WTC11 (cell line): Measurements from ENCODE around the gene AMER1. TPM values are rescaled to one million over a fixed set of nuclear protein-coding genes. Genes with fewer than 3 reads are reported as not detected.
"Not testable (repeated sequence)": the region's sequence is repeated elsewhere in the genome, so short reads cannot be mapped to it uniquely, and the experiment has no call there.

Experiments
- ATAC-seq: fragments of 200-7000 bp; cut with Tn5 transposase; 2 replicates; pipeline ENCODE4 v1.10.0; 2021; ENCODE audit warnings: mild to moderate bottlenecking, moderate library complexity
- CTCF ChIA-PET: fragments of 300-600 bp; sonication (Branson Sonifier 250); formaldehyde crosslinking; loops from one replicate; lab custom pipeline; 2021; ENCODE audit warnings: antibody characterized with exemption; lab: Charles Lee
- POLR2A ChIA-PET: fragments of 350-600 bp; sonication (Branson Sonifier 250); formaldehyde crosslinking; loops from one replicate; lab custom pipeline; 2021; ENCODE audit warnings: antibody characterized with exemption; lab: Charles Lee
- DNase-seq: peaks from one replicate; pipeline ENCODE4 v3.0.0; 2021; ENCODE audit warnings: low spot score
- H3K27ac Mint-ChIP-seq: 2 replicates; pipeline ENCODE4 v1.8.0; 2021; ENCODE audit warnings: mixed read lengths
- H3K27me3 Mint-ChIP-seq: 2 replicates; pipeline ENCODE4 v1.8.0; 2021; ENCODE audit warnings: low read depth, mild to moderate bottlenecking, moderate library complexity, mixed read lengths
- H3K36me3 Mint-ChIP-seq: 2 replicates; pipeline ENCODE4 v1.8.0; 2021; ENCODE audit warnings: mixed read lengths
- H3K4me1 Mint-ChIP-seq: 2 replicates; pipeline ENCODE4 v1.8.0; 2022; ENCODE audit warnings: mixed read lengths
- H3K4me3 Mint-ChIP-seq: 2 replicates; pipeline ENCODE4 v1.8.0; 2021; ENCODE audit warnings: mild to moderate bottlenecking, moderate library complexity, mixed read lengths
- H3K9me3 Mint-ChIP-seq: 2 replicates; pipeline ENCODE4 v1.8.0; 2021; ENCODE audit warnings: mixed read lengths
- ATF2 ChIP-seq: sonication (generic); formaldehyde crosslinking; IDR thresholded peaks from 2 replicates; pipeline ENCODE4 v1.8.1; 2022; ENCODE audit warnings: low read depth, missing genetic modification reagents, borderline replicate concordance
- ETV6 ChIP-seq: sonication (generic); formaldehyde crosslinking; IDR thresholded peaks from 2 replicates; pipeline ENCODE4 v1.8.1; 2022; ENCODE audit warnings: mild to moderate bottlenecking, missing genetic modification reagents
- FOXK1 ChIP-seq: sonication (generic); formaldehyde crosslinking; IDR thresholded peaks from 2 replicates; pipeline ENCODE4 v1.8.0; 2022; ENCODE audit warnings: mild to moderate bottlenecking, moderate library complexity, missing genetic modification reagents
- MAX ChIP-seq: sonication (generic); formaldehyde crosslinking; IDR thresholded peaks from 2 replicates; pipeline ENCODE4 v1.8.0; 2022; ENCODE audit warnings: mild to moderate bottlenecking, missing genetic modification reagents
- NFATC4 ChIP-seq: fragments of 250-450 bp; sonication (Bioruptor Pico); IDR thresholded peaks from 2 replicates; pipeline ENCODE4 v1.9.0; 2021; ENCODE audit warnings: mild to moderate bottlenecking
- NFE2L1 ChIP-seq: sonication (generic); formaldehyde crosslinking; IDR thresholded peaks from 2 replicates; pipeline ENCODE4 v1.8.1; 2023; ENCODE audit warnings: missing genetic modification reagents
- PRRX2 ChIP-seq: fragments of 250-450 bp; sonication (Bioruptor Pico); IDR thresholded peaks from 2 replicates; pipeline ENCODE4 v1.8.0; 2021; ENCODE audit warnings: mild to moderate bottlenecking
- RELA ChIP-seq: sonication (generic); formaldehyde crosslinking; IDR thresholded peaks from 2 replicates; pipeline ENCODE4 v1.8.1; 2022; ENCODE audit warnings: missing genetic modification reagents, mild to moderate bottlenecking, borderline replicate concordance
- RORB ChIP-seq: fragments of 250-450 bp; sonication (Bioruptor Pico); IDR thresholded peaks from 2 replicates; pipeline ENCODE4 v1.9.0; 2021; ENCODE audit warnings: mild to moderate bottlenecking
- SOX15 ChIP-seq: fragments of 250-450 bp; sonication (Bioruptor Pico); IDR thresholded peaks from 2 replicates; pipeline ENCODE4 v1.9.0; 2021; ENCODE audit warnings: mild to moderate bottlenecking
- STAT6 ChIP-seq: sonication (generic); formaldehyde crosslinking; conservative IDR thresholded peaks from 2 replicates; pipeline ENCODE4 v1.8.1; 2023; ENCODE audit warnings: mild to moderate bottlenecking, low read depth, missing genetic modification reagents, moderate library complexity
- TCF7 ChIP-seq: sonication (generic); formaldehyde crosslinking; IDR thresholded peaks from 2 replicates; pipeline ENCODE4 v1.8.0; 2022; ENCODE audit warnings: mild to moderate bottlenecking, low read depth, missing genetic modification reagents, moderate library complexity
- TP53 ChIP-seq: sonication (generic); formaldehyde crosslinking; IDR thresholded peaks from 2 replicates; pipeline ENCODE4 v1.8.1; 2023; ENCODE audit warnings: mild to moderate bottlenecking, missing genetic modification reagents
- USF2 ChIP-seq: sonication (generic); formaldehyde crosslinking; IDR thresholded peaks from 2 replicates; pipeline ENCODE4 v1.8.1; 2023; ENCODE audit warnings: mild to moderate bottlenecking, missing genetic modification reagents, moderate library complexity
- ZNF232 ChIP-seq: sonication (generic); formaldehyde crosslinking; IDR thresholded peaks from 2 replicates; pipeline ENCODE4 v1.8.0; 2022; ENCODE audit warnings: mild to moderate bottlenecking, missing genetic modification reagents
- ZNF396 ChIP-seq: fragments of 250-450 bp; sonication (Bioruptor Pico); IDR thresholded peaks from 2 replicates; pipeline ENCODE4 v1.8.0; 2021; ENCODE audit warnings: mild to moderate bottlenecking, moderate library complexity, borderline replicate concordance
- ZNF423 ChIP-seq: fragments of 250-450 bp; sonication (Bioruptor Pico); IDR thresholded peaks from 2 replicates; pipeline ENCODE4 v2.1.2; 2022; ENCODE audit warnings: mild to moderate bottlenecking, moderate library complexity
- total RNA-seq: library from RNA; stranded (reverse); gene quantifications from 3 replicates; pipeline ENCODE4 v1.2.3, GENCODE V29; 2021
- TF ChIP-seq, protein P1 (sequence below): fragments of 250-450 bp; sonication (Bioruptor Pico); IDR thresholded peaks from 2 replicates; pipeline ENCODE4 v1.9.0; 2021; ENCODE audit warnings: mild to moderate bottlenecking
- TF ChIP-seq, protein P2 (sequence below): fragments of 250-450 bp; sonication (Bioruptor Pico); IDR thresholded peaks from 2 replicates; pipeline ENCODE4 v1.9.0; 2021; ENCODE audit warnings: mild to moderate bottlenecking, borderline replicate concordance
- TF ChIP-seq, protein P3 (sequence below): sonication (generic); formaldehyde crosslinking; conservative IDR thresholded peaks from 2 replicates; pipeline ENCODE4 v1.8.1; 2022; ENCODE audit warnings: mild to moderate bottlenecking, missing genetic modification reagents

Gene AMER1
- total RNA-seq, 1 experiment from 2014 or later = 9.9 TPM

- TF ChIP-seq, protein P1, sequence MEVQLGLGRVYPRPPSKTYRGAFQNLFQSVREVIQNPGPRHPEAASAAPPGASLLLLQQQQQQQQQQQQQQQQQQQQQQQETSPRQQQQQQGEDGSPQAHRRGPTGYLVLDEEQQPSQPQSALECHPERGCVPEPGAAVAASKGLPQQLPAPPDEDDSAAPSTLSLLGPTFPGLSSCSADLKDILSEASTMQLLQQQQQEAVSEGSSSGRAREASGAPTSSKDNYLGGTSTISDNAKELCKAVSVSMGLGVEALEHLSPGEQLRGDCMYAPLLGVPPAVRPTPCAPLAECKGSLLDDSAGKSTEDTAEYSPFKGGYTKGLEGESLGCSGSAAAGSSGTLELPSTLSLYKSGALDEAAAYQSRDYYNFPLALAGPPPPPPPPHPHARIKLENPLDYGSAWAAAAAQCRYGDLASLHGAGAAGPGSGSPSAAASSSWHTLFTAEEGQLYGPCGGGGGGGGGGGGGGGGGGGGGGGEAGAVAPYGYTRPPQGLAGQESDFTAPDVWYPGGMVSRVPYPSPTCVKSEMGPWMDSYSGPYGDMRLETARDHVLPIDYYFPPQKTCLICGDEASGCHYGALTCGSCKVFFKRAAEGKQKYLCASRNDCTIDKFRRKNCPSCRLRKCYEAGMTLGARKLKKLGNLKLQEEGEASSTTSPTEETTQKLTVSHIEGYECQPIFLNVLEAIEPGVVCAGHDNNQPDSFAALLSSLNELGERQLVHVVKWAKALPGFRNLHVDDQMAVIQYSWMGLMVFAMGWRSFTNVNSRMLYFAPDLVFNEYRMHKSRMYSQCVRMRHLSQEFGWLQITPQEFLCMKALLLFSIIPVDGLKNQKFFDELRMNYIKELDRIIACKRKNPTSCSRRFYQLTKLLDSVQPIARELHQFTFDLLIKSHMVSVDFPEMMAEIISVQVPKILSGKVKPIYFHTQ = no peak
- TF ChIP-seq, protein P2, sequence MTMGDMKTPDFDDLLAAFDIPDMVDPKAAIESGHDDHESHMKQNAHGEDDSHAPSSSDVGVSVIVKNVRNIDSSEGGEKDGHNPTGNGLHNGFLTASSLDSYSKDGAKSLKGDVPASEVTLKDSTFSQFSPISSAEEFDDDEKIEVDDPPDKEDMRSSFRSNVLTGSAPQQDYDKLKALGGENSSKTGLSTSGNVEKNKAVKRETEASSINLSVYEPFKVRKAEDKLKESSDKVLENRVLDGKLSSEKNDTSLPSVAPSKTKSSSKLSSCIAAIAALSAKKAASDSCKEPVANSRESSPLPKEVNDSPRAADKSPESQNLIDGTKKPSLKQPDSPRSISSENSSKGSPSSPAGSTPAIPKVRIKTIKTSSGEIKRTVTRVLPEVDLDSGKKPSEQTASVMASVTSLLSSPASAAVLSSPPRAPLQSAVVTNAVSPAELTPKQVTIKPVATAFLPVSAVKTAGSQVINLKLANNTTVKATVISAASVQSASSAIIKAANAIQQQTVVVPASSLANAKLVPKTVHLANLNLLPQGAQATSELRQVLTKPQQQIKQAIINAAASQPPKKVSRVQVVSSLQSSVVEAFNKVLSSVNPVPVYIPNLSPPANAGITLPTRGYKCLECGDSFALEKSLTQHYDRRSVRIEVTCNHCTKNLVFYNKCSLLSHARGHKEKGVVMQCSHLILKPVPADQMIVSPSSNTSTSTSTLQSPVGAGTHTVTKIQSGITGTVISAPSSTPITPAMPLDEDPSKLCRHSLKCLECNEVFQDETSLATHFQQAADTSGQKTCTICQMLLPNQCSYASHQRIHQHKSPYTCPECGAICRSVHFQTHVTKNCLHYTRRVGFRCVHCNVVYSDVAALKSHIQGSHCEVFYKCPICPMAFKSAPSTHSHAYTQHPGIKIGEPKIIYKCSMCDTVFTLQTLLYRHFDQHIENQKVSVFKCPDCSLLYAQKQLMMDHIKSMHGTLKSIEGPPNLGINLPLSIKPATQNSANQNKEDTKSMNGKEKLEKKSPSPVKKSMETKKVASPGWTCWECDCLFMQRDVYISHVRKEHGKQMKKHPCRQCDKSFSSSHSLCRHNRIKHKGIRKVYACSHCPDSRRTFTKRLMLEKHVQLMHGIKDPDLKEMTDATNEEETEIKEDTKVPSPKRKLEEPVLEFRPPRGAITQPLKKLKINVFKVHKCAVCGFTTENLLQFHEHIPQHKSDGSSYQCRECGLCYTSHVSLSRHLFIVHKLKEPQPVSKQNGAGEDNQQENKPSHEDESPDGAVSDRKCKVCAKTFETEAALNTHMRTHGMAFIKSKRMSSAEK (CRISPR knock-in tag) = no peak
- TF ChIP-seq USF2 (CRISPR knock-in tag) = no peak
- no peak for TF ChIP-seq SOX15
- no peak for TF ChIP-seq TP53 (CRISPR knock-in tag)
- no peak for TF ChIP-seq STAT6 (CRISPR knock-in tag)
- no peak for TF ChIP-seq NFE2L1
- TF ChIP-seq FOXK1 (CRISPR knock-in tag) = no peak
- no peak for TF ChIP-seq ATF2
- TF ChIP-seq NFATC4 (CRISPR knock-in tag) = no peak
- no peak for TF ChIP-seq ETV6 (CRISPR knock-in tag)
Measured at GRCh38 chrX:64229154-64229553, 23.6 kb upstream of the AMER1 start (continued).

GRCh38 chrX:64218023-64218422 lies 12.5 kb upstream of the AMER1 start:
- Mint-ChIP-seq H3K36me3 (no peaks in the 10 kb centered on the region), H3K4me1 (peaks cover 8% of the 10 kb centered on the region), H3K27ac (no peak overlapping the region), H3K9me3 (no peaks in the 10 kb centered on the region), H3K4me3 (no peak overlapping the region), H3K27me3 (peaks cover 5% of the 10 kb centered on the region)
- CTCF ChIA-PET = no interaction called here
- POLR2A ChIA-PET = no interaction called here
- DNase-seq (no peak), ATAC-seq (no peak)
- no peak for TF ChIP-seq ZNF232 (CRISPR knock-in tag)
- no peak for TF ChIP-seq ZNF423
- no peak for TF ChIP-seq PRRX2 (CRISPR knock-in tag)
- no peak for TF ChIP-seq RORB
- TF ChIP-seq, protein P3, sequence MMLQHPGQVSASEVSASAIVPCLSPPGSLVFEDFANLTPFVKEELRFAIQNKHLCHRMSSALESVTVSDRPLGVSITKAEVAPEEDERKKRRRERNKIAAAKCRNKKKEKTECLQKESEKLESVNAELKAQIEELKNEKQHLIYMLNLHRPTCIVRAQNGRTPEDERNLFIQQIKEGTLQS (CRISPR knock-in tag) = no peak
- no peak for TF ChIP-seq ZNF396 (CRISPR knock-in tag)
- TF ChIP-seq RELA (CRISPR knock-in tag) = no peak
- TF ChIP-seq TCF7 = no peak
- no peak for TF ChIP-seq MAX

DNA sequence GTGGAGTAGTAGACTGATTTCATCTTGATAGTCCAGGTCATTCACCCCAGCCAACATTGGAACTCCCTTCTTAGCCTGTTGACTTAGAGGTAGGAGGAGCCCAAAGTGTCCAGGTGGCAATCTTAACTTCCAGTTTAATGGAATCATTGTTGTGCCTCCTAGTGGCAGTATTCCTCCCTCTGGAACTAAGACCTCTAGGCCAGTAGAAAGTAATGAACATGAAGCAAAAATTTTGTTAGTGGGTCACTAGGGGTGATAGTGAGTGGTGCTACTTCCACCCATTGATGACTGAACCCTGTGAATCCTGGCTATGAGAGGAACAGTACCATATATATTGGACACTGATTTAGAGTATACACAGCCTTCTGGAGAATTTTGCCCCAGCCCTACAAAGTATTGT lies 8.5 kb upstream of the AMER1 start:
- H3K9me3 Mint-ChIP-seq, CTCF ChIA-PET, H3K36me3 Mint-ChIP-seq, H3K4me3 Mint-ChIP-seq, H3K27me3 Mint-ChIP-seq, H3K27ac Mint-ChIP-seq, POLR2A ChIA-PET, DNase-seq, H3K4me1 Mint-ChIP-seq: not testable (repeated sequence)
- peak; percentile 39; the same call in 1 of the 2 replicates for ATAC-seq
